22Rv1 (cell line): ENCODE measurements around the gene SLC66A1.

Experiments
- H3K27ac ChIP-seq: fragments of 450-650 bp; 2 replicates; pipeline ENCODE4 v1.5.1; 2017
- ZFX ChIP-seq: fragments of 450-650 bp; IDR thresholded peaks from 2 replicates; pipeline ENCODE4 v1.6.1; 2017; ENCODE audit warnings: antibody characterized with exemption, borderline replicate concordance
- TF ChIP-seq, protein P1 (sequence below): fragments of 450-650 bp; IDR thresholded peaks from 2 replicates; pipeline ENCODE4 v1.5.1; 2017; ENCODE audit warnings: mild to moderate bottlenecking

The SLC66A1 gene

DNA sequence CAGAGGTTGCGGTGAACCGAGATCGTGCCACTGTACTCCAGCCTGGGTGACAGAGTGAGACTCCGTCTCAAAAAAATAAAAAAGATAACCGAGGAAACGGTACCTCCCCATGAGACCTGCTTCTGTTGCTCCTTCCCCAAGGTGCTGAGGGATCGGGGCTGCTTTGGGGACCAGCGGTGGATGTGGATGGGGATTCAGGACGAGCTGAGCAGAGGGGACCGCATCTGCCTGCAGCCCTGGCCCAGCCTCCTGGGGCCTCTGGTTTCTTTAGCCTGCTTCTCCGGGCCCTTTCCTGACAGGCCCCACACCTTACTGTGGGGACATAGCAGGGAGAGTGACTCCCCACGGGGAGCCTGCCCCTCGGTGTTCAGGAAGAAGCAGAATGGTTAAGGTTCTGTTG is 17.1 kb downstream of the SLC66A1 start:
- no peak overlapping the region for H3K27ac ChIP-seq
- TF ChIP-seq ZFX = no peak
- TF ChIP-seq, protein P1, sequence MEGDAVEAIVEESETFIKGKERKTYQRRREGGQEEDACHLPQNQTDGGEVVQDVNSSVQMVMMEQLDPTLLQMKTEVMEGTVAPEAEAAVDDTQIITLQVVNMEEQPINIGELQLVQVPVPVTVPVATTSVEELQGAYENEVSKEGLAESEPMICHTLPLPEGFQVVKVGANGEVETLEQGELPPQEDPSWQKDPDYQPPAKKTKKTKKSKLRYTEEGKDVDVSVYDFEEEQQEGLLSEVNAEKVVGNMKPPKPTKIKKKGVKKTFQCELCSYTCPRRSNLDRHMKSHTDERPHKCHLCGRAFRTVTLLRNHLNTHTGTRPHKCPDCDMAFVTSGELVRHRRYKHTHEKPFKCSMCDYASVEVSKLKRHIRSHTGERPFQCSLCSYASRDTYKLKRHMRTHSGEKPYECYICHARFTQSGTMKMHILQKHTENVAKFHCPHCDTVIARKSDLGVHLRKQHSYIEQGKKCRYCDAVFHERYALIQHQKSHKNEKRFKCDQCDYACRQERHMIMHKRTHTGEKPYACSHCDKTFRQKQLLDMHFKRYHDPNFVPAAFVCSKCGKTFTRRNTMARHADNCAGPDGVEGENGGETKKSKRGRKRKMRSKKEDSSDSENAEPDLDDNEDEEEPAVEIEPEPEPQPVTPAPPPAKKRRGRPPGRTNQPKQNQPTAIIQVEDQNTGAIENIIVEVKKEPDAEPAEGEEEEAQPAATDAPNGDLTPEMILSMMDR = no peak

DNA sequence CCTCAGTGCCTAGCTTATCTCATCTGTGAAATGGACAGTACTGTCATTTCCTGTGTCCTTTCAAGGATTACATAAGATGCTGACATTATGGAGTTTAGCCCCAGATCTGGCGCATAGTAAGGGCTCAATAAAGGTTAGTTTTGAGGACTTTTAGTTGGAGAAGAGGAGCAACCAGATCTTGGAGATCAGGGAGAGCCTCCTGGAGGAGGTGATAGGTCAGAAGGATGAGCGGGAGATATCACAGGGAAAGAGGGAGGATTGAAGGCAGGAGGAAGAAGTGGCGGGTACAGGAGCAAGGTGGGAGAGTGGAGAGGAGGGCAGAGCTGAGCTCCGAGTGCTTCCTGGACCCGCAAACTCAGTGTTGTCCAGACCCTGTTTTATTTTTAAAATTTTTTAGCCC is 17.5 kb downstream of the SLC66A1 start:
- TF ChIP-seq, protein P1 = no peak
- TF ChIP-seq ZFX = no peak
- H3K27ac ChIP-seq = no peak overlapping the region

DNA sequence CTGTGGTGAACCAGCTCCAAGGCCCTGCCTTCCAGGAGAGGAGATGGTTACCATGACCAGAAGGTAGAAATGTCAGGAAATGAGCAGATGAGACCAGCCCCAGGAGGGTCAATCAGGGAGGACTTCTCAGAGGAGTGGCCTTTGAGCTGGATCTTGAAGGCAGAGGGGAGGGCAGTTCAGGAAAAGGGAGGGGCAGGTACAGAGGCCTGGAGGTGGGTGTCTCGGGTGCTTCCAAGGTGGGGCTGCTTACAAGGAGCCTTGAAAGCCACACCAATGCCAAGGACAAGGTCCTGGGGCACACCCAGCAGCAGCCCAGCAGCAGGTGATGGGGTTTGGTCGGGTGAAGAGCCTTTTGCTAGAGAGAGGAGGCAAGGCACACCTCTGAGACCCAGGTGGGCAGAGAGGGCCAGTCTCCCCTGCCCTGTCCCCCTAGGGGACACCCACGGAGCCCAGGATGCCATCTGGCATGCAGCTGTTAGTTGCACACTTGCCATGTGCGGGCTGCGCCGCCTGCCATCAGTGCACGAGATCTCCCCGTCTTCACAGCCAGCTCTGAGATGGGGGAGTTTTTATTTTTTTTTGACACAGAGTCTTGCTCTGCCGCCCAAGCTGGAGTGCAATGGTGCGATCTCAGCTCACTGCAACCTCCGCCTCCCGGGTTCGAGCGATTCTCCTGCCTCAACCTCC is 18.5 kb downstream of the SLC66A1 start:
- TF ChIP-seq, protein P1 = no peak
- no peak for TF ChIP-seq ZFX
- H3K27ac ChIP-seq = no peak overlapping the region

DNA sequence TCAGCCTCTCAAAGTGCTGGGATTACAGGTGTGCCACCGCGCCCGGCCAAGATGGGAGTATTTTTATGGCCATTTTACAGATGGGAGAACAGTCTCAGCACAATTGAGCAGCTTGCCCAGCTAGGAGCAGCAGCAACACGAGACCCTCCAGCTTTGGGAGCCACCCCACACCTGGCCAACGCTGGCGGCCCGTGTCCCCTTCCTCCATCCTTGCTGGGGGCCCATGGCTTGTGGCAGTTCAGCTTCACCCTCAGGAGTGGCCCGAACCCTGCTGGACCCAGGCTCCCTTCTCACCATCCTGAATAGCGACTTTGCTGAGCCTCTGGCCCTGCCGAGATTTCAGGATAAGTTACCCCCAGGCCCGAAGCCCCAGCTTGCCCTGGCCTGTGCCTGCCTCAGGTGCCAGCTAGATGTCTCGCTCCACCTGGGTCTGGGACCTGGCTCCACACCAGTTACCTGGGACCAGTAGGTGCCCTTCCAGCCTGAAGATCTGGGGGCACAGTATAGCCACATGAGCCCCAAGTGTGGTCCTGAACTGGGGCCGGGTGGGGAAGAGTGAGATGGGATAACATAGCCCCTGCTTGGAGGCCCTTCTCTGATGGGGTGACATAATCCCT is 19.2 kb downstream of the SLC66A1 start:
- TF ChIP-seq ZFX = no peak
- TF ChIP-seq, protein P1 = no peak
- H3K27ac ChIP-seq = no peak overlapping the region

DNA sequence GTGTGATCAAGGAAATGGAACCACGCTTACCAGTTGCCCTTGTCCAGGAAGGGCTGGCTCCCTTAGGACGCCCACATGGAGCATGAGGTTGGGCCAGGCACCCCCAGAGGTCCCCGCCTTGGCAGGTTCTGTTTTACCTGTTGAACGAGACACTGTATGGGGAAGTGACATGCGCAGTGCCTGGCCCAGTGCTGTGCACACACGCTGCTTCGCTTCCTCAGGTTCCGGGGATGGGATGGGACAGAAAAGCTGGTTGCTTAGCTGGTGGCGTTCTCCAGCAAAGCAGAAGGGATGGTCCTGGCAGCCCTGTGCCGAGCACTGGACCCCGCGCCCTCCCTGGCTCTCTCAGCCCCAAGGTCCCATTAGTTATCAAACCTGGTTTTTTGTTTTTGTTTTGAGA is 20.7 kb downstream of the SLC66A1 start:
- TF ChIP-seq ZFX = no peak
- TF ChIP-seq, protein P1 = no peak
- H3K27ac ChIP-seq = no peak overlapping the region

DNA sequence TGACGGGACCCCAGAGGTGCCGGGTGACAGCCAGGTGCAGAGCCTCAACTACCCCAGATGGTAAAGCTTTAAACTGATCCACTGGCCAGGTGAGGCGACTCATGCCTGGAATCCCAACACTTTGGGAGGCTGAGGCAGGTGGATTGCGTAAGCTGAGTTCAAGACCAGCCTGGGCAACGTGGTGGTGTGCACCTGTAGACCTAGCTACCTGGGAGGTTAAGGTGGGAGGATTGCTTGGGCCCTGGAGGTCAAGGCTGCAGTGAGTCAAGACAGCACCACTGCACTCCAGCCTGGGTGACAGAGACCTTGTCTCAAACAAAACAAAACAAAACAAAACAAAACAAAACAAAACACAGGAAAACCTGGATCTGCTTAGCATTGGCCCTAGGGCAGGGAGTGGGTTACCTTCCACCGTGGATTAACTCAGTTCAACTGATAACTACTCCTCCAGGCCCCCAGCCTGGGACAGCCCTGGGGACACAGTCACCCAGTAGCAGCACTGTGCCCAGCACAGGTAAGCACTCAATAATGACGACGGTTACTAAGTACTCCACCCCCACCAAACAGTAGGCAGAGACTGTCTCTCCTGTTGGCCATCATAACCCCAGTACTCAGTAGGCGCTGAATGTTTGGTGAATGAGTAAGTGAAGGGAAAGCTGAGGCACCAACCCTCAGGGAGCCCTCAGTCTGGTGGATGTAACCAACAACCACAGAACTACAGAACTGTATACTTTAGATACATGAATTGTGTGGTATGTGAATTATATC is 21.6 kb downstream of the SLC66A1 start:
- TF ChIP-seq, protein P1 = no peak
- TF ChIP-seq ZFX = no peak
- no peak overlapping the region for H3K27ac ChIP-seq

DNA sequence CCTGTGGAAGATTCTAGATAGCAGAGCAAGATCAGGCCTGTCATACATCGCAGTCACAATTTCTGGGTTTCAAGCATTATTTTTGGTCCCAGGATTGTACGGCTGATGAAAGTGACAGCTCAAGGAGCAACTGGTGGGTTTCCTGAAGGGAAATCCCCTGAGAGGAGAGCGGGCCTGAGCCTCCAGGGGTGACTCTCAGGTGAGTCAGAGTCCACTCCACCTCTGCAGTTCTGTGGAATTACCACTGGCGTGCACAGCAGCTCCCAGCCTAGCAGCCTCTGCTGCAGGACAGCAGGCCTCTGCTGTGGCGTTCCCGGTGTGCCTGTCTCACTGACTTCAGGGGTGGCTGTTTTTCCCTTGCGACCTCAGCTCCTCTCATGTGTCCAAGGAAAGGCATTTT is 24.4 kb downstream of the SLC66A1 start:
- H3K27ac ChIP-seq = 0 out of 2 replicates have a peak overlapping the region, but pooled peaks have one; percentile 4

More for the DNA sequence above, 24.4 kb downstream of the SLC66A1 start:
- TF ChIP-seq, protein P1 = no peak
- no peak for TF ChIP-seq ZFX
